ENCODE data around the gene AP3S2.

The AP3S2 gene

GRCh38 chr15:89812847-89813320, 80.9 kb downstream of the AP3S2 start:
- DNase-seq, result no peak

- no peak for DNase-seq
These were observed 81.6 kb downstream of the AP3S2 start for GRCh38 chr15:89812011-89812846.

DNA sequence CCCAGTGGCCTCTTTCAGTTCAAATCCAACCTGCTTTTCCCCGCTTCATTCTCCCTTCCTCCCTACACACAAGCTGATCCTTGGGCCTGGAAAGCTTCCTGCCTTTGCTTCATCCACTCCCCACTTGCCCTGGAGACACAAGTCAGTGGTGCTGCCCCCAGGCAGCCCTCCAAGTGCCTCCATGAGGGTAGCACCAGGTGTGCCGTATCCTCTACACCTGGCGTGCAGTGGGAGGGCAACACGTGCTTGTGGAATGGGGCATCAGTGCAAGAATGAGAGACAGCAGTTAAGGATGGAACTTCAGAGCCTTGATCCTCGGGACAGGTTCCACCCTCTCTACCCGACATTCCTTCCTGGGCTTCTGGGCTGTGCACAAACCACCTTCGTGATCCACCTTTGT, 83.0 kb downstream of the AP3S2 start:
- DNase-seq, result no peak

DNA sequence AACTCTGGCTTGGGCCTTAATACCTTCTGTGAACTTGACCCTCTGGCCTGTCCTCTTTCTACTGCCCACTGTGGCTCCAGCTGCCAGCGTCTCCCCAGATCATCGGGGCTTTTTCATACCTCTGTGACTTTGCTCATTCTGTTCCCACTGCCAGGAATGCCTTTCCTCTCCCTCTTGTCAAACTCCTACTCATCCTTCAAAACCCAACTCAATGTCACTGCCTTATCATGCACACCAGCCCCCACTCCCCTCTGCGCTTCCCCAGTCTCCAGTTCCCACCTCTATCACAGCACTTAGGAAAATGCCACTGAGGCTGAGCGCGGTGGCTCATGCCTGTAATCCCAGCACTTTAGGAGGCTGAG, 84.0 kb downstream of the AP3S2 start:
- no peak for DNase-seq

GRCh38 chr15:89809093-89809786, 84.6 kb downstream of the AP3S2 start:
- no peak for DNase-seq

DNA sequence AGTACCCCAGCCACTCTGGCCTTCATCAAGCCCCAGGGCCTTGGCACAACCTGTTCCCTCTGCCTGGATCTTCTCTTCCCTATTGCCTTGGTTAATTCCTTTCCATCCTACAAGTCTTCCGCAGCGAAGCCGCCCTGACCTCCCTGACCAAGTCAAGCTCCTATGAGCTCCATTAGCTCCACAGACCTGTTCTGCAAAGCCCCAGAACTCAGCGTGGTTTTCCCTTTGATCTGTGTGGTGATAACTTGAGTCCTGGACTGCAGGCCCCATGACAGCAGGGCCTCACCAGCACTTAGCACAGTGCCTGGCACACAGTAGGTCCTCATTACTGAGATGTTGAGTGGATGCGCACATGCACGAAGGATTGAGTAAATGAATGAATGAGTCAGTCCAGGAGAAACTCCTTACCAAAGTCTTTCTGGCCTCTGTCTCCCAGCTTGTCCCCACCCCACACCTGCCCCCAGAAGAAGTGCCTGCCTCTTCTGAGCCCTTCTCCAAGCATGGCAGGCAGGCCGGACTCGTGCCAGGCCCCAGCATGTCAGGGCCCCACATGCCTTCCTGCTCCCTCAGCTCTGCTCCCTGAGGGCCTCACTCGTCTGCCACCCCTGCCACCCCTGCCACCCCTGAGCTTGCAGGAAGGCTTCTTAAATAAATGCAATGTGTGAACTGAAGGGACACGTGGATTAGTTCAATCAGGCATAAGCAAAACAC, 85.5 kb downstream of the AP3S2 start:
- no peak for DNase-seq

GRCh38 chr15:89807689-89808088, 86.1 kb downstream of the AP3S2 start:
- DNase-seq, result no peak

DNA sequence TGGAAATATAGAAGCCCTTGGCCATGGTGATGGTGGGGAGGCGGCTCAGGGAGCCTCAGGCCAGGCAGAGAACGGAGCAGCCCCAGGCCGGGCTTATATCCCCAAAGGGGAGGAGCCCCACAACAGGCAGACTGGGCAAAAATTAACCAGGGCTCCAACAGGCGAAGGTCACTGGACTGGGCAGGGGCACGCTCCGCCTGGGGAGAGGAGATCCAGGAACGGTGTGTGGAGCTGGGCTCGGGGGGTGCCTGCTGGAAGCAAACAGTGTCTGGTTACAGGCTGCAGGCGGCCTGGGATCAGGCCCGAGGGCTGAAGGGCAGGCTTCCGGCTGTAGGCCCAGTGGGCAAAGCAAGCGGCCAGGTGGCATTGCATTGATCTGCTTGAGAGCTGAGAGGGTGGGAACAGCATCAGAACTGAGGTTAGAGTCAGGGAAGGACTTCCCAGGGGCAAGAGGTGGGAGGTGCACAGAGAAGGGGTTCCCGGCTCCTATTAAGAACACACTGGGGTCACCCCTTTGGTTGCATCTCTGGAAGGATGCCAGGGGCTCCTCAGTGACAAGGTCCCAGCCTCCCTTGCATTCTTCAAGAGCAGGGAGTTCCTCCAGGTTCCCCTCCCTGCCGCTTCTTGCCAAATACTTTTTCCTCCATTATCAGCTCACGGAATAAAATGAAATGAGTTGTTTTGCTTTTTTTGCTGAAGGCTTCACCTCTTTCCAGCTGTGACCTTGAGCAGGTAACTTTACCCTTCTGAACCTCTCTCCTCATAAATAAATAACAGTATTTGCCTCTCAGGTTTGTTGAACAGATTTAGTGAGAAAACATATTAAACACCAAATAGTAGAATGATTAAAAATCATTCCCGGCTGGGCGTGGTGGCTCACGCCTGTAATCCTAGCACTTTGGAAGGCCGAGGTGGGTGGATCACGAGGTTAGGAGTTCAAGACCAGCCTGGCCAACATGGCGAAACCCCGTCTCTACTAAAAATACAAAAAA, 86.9 kb downstream of the AP3S2 start:
- DNase-seq, result no peak

- DNase-seq, result no peak
These were observed 87.6 kb downstream of the AP3S2 start for GRCh38 chr15:89806210-89806558.

DNA sequence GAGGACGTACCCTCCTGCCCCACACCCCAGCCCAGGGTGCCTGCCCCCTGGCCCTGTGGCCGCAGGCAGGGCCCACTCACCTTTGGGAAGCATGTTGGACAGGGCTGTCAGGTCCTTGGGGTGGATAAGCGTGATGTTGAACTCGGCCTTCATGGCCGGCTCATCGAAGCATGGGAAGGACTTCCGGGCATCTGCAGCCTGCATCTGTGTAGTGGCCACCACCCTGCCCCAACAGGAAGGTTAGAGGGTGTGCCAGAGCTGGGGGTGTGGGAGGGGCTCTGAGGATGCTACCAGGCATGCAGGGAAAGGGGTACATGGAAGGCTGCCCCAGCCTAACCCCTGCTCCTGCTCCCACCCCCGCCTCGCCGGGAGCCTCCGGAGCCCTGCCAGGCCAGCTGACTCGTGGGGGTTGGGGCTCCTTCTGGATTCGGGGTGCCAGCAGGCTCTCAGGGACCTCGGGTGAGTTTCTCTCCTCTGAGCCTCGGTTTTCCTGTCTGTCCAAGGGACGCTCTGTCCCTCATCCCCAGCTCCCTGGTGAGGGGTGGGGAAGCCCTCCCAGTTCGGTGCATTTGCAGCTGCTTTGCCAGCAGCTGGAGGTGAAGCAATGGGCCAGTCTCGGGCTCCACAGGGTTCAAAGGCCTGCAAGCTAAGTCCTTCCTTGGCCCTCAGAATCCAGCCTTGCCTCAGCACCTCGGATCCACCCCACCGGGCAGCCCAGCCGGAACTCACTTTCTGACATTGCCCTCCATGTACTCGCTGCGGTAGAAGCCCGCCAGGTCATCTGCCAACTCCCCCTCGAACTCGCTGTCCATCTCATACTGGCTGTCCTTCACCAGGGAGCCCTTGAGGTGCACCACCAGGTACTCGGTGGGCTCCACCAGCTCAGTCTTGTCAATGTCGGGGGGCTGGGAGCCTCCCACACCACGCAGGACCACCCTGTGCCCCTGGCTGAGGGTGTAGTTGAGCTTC, 88.3 kb downstream of the AP3S2 start:
- DNase-seq, result no peak

GRCh38 chr15:89803941-89804800, 89.6 kb downstream of the AP3S2 start:
- DNase-seq, result no peak

DNA sequence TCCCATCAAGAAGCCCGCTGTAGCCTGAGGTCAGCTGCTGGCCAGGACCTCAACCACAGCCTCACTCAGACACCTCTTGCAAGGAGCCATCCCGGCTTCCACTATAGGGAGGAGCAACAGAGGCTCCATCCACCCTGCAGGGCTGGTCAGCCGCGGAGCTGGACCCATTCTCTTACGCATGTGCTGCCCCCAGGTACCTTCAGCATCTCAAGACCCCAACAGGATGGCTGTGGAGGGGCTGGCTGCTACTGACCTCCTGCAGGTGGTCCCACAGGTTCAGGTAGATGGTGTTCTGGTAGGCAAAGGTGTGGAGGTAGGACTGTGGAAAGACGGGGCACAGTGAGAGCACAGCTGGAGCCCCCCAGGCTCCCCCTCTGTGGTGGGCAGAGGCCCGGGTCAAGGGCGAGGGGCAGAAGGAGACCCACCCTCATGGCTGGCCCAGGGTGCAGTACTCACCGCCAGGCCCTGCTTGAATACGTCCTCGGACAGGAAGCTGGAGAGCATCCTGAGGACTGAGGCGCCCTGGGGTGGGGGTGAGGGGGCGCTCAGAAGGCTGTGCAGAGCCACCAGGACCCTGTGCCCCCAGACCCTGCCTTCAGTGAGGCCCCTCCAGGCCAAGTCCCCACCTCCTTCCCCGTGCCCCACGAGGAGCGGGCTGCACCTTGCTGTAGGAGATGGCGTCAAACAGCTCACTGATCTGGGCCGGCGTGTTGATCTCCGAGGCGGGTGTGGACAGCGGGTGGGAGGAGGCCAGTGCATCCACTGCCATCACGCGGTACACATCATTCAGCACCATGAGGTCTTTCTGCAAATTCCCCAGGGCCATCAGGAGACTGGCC, 90.6 kb downstream of the AP3S2 start:
- no peak for DNase-seq

DNA sequence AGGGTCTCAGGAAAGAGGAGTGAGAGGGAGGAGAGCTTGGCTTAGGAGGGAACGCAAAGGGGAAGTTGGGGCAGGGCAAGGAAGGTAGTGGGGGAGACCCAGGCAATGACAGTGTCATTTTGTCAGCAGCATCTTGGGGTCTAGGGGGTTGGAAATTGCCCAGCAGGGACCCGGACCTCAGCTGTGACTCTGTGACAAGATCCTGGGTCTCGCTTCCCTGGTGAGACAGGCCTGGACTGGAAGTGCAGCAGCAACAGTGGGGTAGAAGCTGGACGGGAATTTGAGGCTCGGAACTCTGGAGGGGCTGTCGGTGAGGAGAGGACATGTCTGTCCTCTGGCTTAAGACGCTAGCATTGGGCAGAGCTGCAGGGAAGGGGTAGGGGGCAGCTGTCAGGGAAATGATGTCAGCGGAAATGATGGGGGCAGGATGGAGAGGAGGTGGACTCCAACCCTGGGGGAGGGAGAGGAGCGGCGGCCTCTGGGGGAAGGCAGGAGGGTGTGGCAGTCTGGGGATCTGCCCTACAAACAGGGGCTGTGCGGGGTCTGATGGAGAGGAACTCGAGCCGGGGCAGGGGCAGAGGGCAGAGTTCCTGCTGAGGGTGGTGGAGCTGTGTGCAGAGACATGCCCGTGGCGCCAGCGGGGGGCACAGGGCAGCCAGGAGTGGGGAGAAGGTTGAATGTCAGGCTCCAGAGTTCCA, 91.4 kb downstream of the AP3S2 start:
- no peak for DNase-seq

- no peak for DNase-seq
These were observed 92.2 kb downstream of the AP3S2 start for GRCh38 chr15:89801471-89802195.

DNA sequence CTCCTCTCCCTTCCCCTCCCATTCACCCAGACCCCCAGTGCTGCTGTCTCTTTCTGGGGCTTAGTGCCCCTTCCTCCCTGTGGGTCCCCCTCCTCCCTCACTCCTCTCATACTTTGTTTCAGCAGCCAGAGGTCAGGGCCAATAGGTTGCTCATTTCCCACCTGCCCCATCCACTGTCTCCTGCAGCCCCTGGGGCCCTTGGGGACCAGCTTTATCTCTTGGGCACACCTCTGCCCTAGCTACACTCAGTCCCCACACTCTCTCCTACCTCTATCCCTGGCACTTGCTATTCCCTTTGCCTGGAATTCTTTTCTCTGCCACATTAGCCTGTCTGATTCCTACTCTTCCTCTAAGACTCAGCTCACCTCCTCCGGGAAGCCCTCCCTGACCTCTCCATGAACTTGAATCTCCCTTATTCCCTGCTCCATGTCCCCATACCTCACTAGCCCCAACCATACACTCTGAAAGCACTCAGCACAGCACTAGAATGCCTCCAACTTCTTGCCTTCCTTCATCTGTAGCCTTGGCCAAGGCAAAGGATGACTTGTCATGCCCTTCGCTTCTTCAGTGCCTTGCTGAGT, 93.8 kb downstream of the AP3S2 start:
- no peak for DNase-seq

DNA sequence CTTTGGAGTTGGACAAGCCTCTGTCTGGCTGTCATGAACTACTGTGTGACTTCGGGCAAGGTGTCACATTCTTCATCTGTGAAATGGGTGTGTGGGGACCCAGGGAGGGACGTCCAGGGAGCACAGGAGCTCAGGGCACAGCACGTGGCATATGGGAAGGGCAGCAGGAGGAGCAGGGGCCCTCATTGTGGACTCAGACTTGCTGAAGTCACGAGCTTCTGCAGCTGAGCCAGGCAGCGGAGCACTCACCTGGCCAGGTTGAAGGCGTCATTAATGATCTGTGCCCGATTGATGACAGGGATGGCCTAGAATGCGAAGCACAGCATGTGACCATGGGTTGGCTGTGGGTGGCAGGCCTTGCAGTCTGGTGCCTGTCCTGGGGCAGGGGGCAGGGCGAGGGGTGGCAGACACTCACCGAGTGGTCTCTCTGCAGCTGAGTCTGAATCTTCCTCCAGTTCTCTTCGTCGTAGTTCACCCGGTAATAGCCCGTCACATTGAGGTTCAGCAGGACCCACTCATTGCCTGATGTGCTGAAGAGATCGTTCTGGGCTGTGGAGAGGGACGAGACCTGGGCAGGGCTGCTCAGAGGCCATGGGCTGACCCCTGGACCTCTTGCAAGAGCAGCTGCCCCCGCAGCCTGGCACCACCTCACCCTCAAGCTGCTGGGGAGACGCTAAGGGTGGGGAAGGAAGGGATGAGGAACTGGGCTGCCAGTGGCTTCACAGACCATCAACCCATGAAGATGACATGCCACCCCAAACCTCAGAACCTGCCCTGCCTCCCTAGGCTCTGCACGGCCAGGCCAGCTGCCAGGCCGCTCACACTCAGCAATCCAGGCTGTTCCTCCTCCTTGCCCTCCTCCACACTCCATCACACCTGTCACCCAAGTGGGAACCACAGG, 94.5 kb downstream of the AP3S2 start:
- no peak for DNase-seq

All from fibroblast of skin of right quadriceps (primary cell).